H1 (cell line): ENCODE data around the gene BBX. TPM values are rescaled to one million over a fixed set of nuclear protein-coding genes. Genes with fewer than 3 reads are reported as not detected.

Source experiments
- CTCF ChIA-PET: fragments of 300-600 bp; sonication (Branson Sonifier 250); formaldehyde crosslinking; loops from one replicate; lab custom pipeline; 2021; ENCODE audit not compliant: partially characterized antibody; lab: Charles Lee
- POLR2A ChIA-PET: fragments of 300-600 bp; sonication (Branson Sonifier 250); formaldehyde crosslinking; loops from one replicate; lab custom pipeline; 2021; ENCODE audit warnings: inconsistent platforms; ENCODE audit not compliant: partially characterized antibody; lab: Charles Lee
- DNase-seq, 2 experiments: peaks; one replicate each; pipeline versions ENCODE4 v3.0.0 to v3.0.0-alpha.2; 2010 to 2022; ENCODE audit warnings: low spot score in 2 of 2, low read depth in 1 of 2, mixed read lengths in 1 of 2
- FAIRE-seq: peaks from 2 replicates; lab custom pipeline; 2011; peaks lifted over from hg19 to GRCh38; lab: Jason Lieb, UNC
- H2AFZ ChIP-seq: 2 replicates; pipeline ENCODE4 v1.8.1; 2012; ENCODE audit warnings: low read length, inconsistent platforms
- H2AK5ac ChIP-seq: 2 replicates; pipeline ENCODE4 v1.6.1; 2013; ENCODE audit warnings: low read depth, low read length
- H2BK120ac ChIP-seq: replicated peaks from 2 replicates; pipeline ENCODE3; 2013; ENCODE audit warnings: low read depth, low read length, inconsistent platforms
- H2BK12ac ChIP-seq: 2 replicates; pipeline ENCODE4 v1.6.1; 2013; ENCODE audit warnings: low read depth, low read length
- H2BK15ac ChIP-seq: 2 replicates; pipeline ENCODE4 v1.6.1; 2013; ENCODE audit warnings: low read length
- H2BK20ac ChIP-seq: 2 replicates; pipeline ENCODE4 v1.6.1; 2013; ENCODE audit warnings: low read length
- H2BK5ac ChIP-seq: 2 replicates; pipeline ENCODE4 v1.6.1; 2013; ENCODE audit warnings: low read depth, low read length
- H3K14ac ChIP-seq: 2 replicates; pipeline ENCODE4 v1.6.1; 2013; ENCODE audit warnings: inconsistent platforms; ENCODE audit not compliant: insufficient read length
- H3K18ac ChIP-seq: 2 replicates; pipeline ENCODE4 v1.6.1; 2013; ENCODE audit warnings: low read length; ENCODE audit errors: extremely low read depth
- H3K23ac ChIP-seq: 2 replicates; pipeline ENCODE4 v1.6.1; 2013; ENCODE audit warnings: inconsistent platforms; ENCODE audit not compliant: insufficient read length
- H3K23me2 ChIP-seq: 2 replicates; pipeline ENCODE4 v1.6.1; 2013; ENCODE audit warnings: low read depth, low read length
- H3K27ac ChIP-seq: 2 replicates; pipeline ENCODE4 v1.6.1; 2011; ENCODE audit warnings: low read depth, low read length, inconsistent platforms
- H3K27me3 ChIP-seq, 4 experiments: replicated peaks in 1 of 4; 1 replicate in 1 of 4; 2 replicates in 3 of 4; pipeline versions ENCODE4 v1.6.1 to v1.8.1; 2011 to 2013; ENCODE audit warnings: low read length in 3 of 4, mild to moderate bottlenecking in 3 of 4, inconsistent platforms in 2 of 4, mixed read lengths in 2 of 4, moderate library complexity in 1 of 4; ENCODE audit not compliant: control insufficient read depth in 3 of 4, insufficient read depth in 3 of 4; ENCODE audit errors: extremely low read depth in 1 of 4
- H3K36me3 ChIP-seq, 4 experiments: 2 replicates each; pipeline versions ENCODE4 v1.6.1 to v1.8.1; 2011 to 2013; ENCODE audit warnings: mild to moderate bottlenecking in 4 of 4, low read length in 3 of 4, moderate library complexity in 2 of 4, control low read depth in 1 of 4, inconsistent platforms in 1 of 4; ENCODE audit not compliant: insufficient read depth in 4 of 4, control insufficient read depth in 2 of 4
- H3K4ac ChIP-seq: replicated peaks from 2 replicates; pipeline ENCODE3; 2013; ENCODE audit warnings: low read length, low read depth, mixed read lengths, inconsistent platforms; ENCODE audit not compliant: insufficient read length
- H3K4me1 ChIP-seq, 4 experiments: replicated peaks in 1 of 4; 1 replicate in 1 of 4; 2 replicates in 3 of 4; pipeline versions ENCODE4 v1.6.1 to v1.8.1; 2011 to 2013; ENCODE audit warnings: low read length in 3 of 4, inconsistent platforms in 2 of 4, mixed read lengths in 1 of 4; ENCODE audit not compliant: insufficient read depth in 4 of 4, control insufficient read depth in 3 of 4
- H3K4me2 ChIP-seq, 2 experiments: 2 replicates each; pipeline versions ENCODE4 v1.6.1 to v1.8.1; 2011 to 2013; ENCODE audit warnings: low read depth in 2 of 2, low read length in 2 of 2, control low read depth in 1 of 2, inconsistent platforms in 1 of 2, mild to moderate bottlenecking in 1 of 2; ENCODE audit not compliant: insufficient read depth in 1 of 2
- H3K4me3 ChIP-seq, 4 experiments: fragments of 200-600, 300-600 bp in 1 of 4; sonication (generic), shearing (Covaris generic), sonication (Bioruptor Twin) in 1 of 4; 2 replicates each; pipeline versions ENCODE4 v1.5.1 to v1.8.1; 2011 to 2016; ENCODE audit warnings: low read length in 4 of 4, low read depth in 3 of 4, control low read depth in 2 of 4, inconsistent platforms in 2 of 4, mild to moderate bottlenecking in 2 of 4, mixed read lengths in 1 of 4, moderate library complexity in 1 of 4; ENCODE audit not compliant: insufficient read depth in 2 of 4; ENCODE audit errors: extremely low read depth in 1 of 4
- H3K56ac ChIP-seq: replicated peaks from 2 replicates; pipeline ENCODE3; 2013; ENCODE audit warnings: low read depth, mild to moderate bottlenecking, mixed read lengths, low read length, inconsistent platforms; ENCODE audit not compliant: insufficient read length
- H3K79me1 ChIP-seq: 2 replicates; pipeline ENCODE4 v1.6.1; 2013; ENCODE audit warnings: low read depth, low read length, control low read depth
- H3K79me2 ChIP-seq, 2 experiments: 2 replicates each; pipeline versions ENCODE4 v1.6.1 to v1.8.1; 2012 to 2013; ENCODE audit warnings: low read length in 2 of 2, mild to moderate bottlenecking in 2 of 2, inconsistent platforms in 1 of 2; ENCODE audit not compliant: insufficient read depth in 2 of 2, control insufficient read depth in 1 of 2
- H3K9ac ChIP-seq, 4 experiments: replicated peaks in 1 of 4; 1 replicate in 1 of 4; 2 replicates in 3 of 4; pipeline versions ENCODE4 v1.6.1 to v1.8.1; 2011 to 2013; ENCODE audit warnings: low read depth in 3 of 4, low read length in 3 of 4, control low read depth in 2 of 4, mild to moderate bottlenecking in 2 of 4, moderate library complexity in 2 of 4, inconsistent platforms in 1 of 4; ENCODE audit errors: extremely low read depth in 1 of 4
- H3K9me3 ChIP-seq, 2 experiments: 2 replicates each; pipeline versions ENCODE4 v1.6.1 to v1.8.1; 2012 to 2013; ENCODE audit warnings: mild to moderate bottlenecking in 2 of 2, moderate library complexity in 2 of 2, control low read depth in 1 of 2, inconsistent platforms in 1 of 2, low read depth in 1 of 2, low read length in 1 of 2, mixed read lengths in 1 of 2; ENCODE audit not compliant: insufficient read depth in 2 of 2
- H4K20me1 ChIP-seq, 2 experiments: replicated peaks in 1 of 2; 2 replicates each; pipeline versions ENCODE3 to v1.8.1; 2011 to 2013; ENCODE audit warnings: inconsistent platforms in 2 of 2, low read length in 2 of 2, mild to moderate bottlenecking in 1 of 2; ENCODE audit not compliant: insufficient read depth in 2 of 2, control insufficient read depth in 1 of 2
- H4K5ac ChIP-seq: 2 replicates; pipeline ENCODE4 v1.6.1; 2013; ENCODE audit warnings: low read length, low read depth, mixed read lengths, inconsistent platforms; ENCODE audit not compliant: insufficient read length
- H4K8ac ChIP-seq: 2 replicates; pipeline ENCODE4 v1.8.0; 2013; ENCODE audit warnings: mild to moderate bottlenecking, moderate library complexity, low read length, inconsistent platforms; ENCODE audit not compliant: insufficient read depth; ENCODE audit errors: extremely low read depth
- H4K91ac ChIP-seq: replicated peaks from 2 replicates; pipeline ENCODE3; 2013; ENCODE audit warnings: low read length, mixed read lengths, inconsistent platforms; ENCODE audit not compliant: insufficient read length
- CBX5 ChIP-seq: fragments of 300-800, 300-1000 bp; sonication (generic); IDR thresholded peaks from 2 replicates; pipeline ENCODE4 v1.7.1; 2016; ENCODE audit warnings: antibody characterized with exemption, low read length, low read depth
- CEBPB ChIP-seq: IDR thresholded peaks from 2 replicates; pipeline ENCODE4 v1.6.1; 2012; ENCODE audit warnings: low read depth, low read length
- FOSL1 ChIP-seq: IDR thresholded peaks from 2 replicates; pipeline ENCODE4 v1.6.1; 2011; ENCODE audit warnings: mild to moderate bottlenecking, low read depth, low read length, moderate library complexity; ENCODE audit not compliant: insufficient read depth
- KDM4A ChIP-seq: IDR thresholded peaks from one replicate; pipeline ENCODE4 v1.7.1; 2012; ENCODE audit warnings: low read depth, mild to moderate bottlenecking, moderate library complexity, low read length, inconsistent platforms; ENCODE audit not compliant: severe bottlenecking
- NRF1 ChIP-seq: IDR thresholded peaks from 2 replicates; pipeline ENCODE4 v1.6.1; 2011; ENCODE audit warnings: mild to moderate bottlenecking, low read depth, low read length, improper control_type of control experiment
- POU5F1 ChIP-seq: IDR thresholded peaks from 2 replicates; pipeline ENCODE4 v1.6.1; 2011; ENCODE audit warnings: low read depth, mild to moderate bottlenecking, low read length, moderate library complexity
- WGBS, 2 experiments: shearing (Covaris generic) in 1 of 2; methylation state at CpG; one replicate each; pipeline versions ENCODE4 v1.1.6 to v1.1.7; 2013 to 2015; ENCODE audit warnings: low lambda C conversion rate in 2 of 2, mixed read lengths in 2 of 2, inconsistent platforms in 1 of 2, low coverage in 1 of 2, missing lambda C conversion rate in 1 of 2; ENCODE audit not compliant: insufficient replicate concordance in 2 of 2, insufficient coverage in 1 of 2, insufficient read length in 1 of 2; ENCODE audit errors: extremely low coverage in 1 of 2, missing lambda C conversion rate in 1 of 2; 5-methylcytosine and 5-hydroxymethylcytosine counted together
- polyA plus RNA-seq, 7 experiments: library from polyadenylated mRNA; depleted of rRNA in 3 of 7; stranded (reverse) in 5 of 7; unstranded in 2 of 7; fragments of >200 nt in 5 of 7; fragments of 200-250 nt in 2 of 7; gene quantifications; 1 replicate in 5 of 7; 2 replicates in 1 of 7; 4 replicates in 1 of 7; pipeline versions ENCODE4 v1.2.1 to v1.2.3, GENCODE V29; 2011 to 2013; ENCODE audit warnings: missing spikeins in 2 of 7, mixed read lengths in 2 of 7
- total RNA-seq: library from RNA; stranded (reverse); fragmentation: NEBNext Ultra II Directional; extraction: Animal tissue kit (Norgen Biotek cat#: 25700); gene quantifications from 2 replicates; pipeline ENCODE4 v1.2.1, GENCODE V29; 2021

BBX gene
- total and polyA plus RNA-seq, 2 of the 8 experiments (the other 6 are each of a cell fraction or from before 2014, with no cell fraction given): 11.0 to 42.5 TPM

GRCh38 chr3:107858876-107859275, 336.1 kb downstream of the BBX start:
- Histone ChIP-seq H3K27ac (no peak overlapping the region), H3K14ac (no peak overlapping the region), H3K23ac (no peak overlapping the region), H4K20me1 (no peaks in the 10 kb centered on the region), H2BK5ac (no peak overlapping the region), H3K79me2 (no peaks in the 10 kb centered on the region), H4K91ac (no peak overlapping the region), H3K4ac (no peak overlapping the region), H3K23me2 (no peaks in the 10 kb centered on the region), H3K79me1 (no peaks in the 10 kb centered on the region), H3K27me3 (no peaks in the 10 kb centered on the region), H2BK120ac (no peak overlapping the region), H2BK20ac (no peak overlapping the region), H4K5ac (no peak overlapping the region), H2BK12ac (no peak overlapping the region), H3K9me3 (no peaks in the 10 kb centered on the region), H3K9ac (no peak overlapping the region), H3K4me1 (no peaks in the 10 kb centered on the region), H3K56ac (no peak overlapping the region), H2AFZ (no peak overlapping the region), H4K8ac (no peak overlapping the region), H2BK15ac (no peak overlapping the region), H3K4me3 (no peak overlapping the region), H2AK5ac (no peak overlapping the region), H3K4me2 (no peak overlapping the region), H3K18ac (no peak overlapping the region), H3K36me3 (no peaks in the 10 kb centered on the region)
- FAIRE-seq: no peak
- no peak for TF ChIP-seq CEBPB
- TF ChIP-seq NRF1: no peak
- TF ChIP-seq FOSL1: no peak
- no peak for TF ChIP-seq CBX5
- no peak for TF ChIP-seq KDM4A
- TF ChIP-seq POU5F1: no peak
- WGBS, 2 experiments: 91% methylated on average over 2 of the region's 2 CpGs; no CpG with 5 or more reads in 1 of the 2 experiments
- POLR2A ChIA-PET: no interaction called here
- no peak for DNase-seq
- CTCF ChIA-PET: interaction anchor here (2.4 to 2.7 kb wide), 2 partner anchors 11 to 13 kb away, joined by 11 to 15 read pairs; no protein-coding TSS in a partner anchor
